A204.1 (cell line): ENCODE measurements around the gene EMILIN3.
"Not testable (repeated sequence)": the region's sequence is repeated elsewhere in the genome, so short reads cannot be mapped to it uniquely, and the experiment has no call there.

Source experiments
- FAIRE-seq: peaks from 2 replicates; lab custom pipeline; 2012; peaks lifted over from hg19 to GRCh38; lab: Jason Lieb, UNC

Gene EMILIN3

DNA sequence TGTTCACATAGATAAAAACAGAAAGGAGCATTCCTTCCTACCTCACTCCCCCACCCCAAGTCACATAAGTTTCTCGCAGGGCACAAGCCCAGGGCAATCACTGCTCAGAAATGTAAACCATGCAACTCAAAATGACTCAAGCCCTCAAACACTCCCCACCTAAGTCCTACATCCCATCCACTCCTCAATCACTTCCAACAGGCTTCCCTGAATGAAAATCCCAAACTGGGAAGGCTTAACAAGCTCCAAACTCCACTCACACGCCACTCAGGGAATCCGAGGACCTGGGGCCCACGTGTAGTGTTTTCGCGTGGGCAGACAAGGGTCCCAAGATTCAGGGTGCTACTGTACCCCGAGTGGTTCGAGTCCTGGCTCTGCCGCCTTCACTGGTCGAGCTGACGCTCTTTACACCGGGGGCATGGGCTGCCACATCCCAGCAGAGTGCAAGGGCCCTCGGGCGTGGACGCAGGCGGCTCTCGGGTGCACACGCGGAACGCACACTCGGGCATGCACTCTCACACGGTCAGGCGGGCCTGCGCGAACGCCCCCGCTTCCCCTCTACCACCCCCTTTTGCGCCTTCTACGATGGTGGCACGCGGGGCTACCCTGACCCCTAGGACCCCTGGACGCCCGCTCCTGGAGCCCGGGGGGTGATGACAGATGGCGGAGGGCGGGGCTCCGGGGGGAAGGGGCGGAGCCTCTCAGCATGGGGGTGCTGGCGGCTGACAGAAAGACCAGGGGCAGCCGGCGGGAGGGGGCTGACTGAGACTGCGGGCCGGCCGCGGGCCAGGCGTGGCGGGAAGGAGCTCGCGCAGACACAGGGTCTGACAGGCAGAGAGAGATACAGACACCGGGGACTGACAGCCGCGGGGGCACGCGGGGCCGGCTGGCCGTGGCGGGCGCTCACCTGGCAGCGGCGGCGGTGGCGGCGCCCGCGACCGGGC is 49.7 kb downstream of the EMILIN3 start:
- no peak for FAIRE-seq

DNA sequence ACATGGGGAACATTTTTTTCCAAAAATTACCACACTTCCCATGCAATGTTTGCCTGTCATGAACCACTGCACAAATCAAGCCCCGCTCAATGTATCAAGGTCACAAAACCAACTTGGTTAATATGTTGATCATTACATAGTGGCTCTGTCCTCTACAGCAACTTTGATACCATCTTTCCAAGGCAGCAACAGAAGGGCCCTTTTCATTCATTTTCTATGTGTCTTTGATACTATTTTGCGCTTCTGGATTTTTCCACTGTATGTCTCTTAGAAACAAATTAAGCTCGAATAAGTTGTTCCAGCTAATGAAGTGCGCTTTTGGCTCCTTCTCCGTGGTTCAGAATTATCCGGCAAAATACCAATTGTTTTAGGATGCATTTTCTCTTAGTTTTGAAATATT is 50.6 kb downstream of the EMILIN3 start:
- no peak for FAIRE-seq

DNA sequence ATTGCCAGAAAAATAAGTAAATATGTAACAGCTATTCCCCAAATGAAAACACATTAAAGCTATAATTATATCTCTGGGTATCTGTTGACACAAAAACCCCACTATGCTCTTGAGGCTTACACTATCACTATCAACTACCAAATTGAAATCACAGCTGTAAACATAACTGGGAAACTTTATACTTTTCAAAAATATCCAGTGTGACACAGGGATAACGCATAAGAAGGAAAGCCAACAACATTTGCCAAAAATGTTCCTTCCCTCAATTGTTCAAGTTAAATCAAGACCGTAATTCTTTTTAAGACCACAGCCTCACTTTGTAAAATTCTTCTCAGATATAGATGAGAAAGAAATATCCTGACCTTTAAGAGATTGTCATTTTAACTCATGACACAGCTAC is 52.2 kb downstream of the EMILIN3 start:
- no peak for FAIRE-seq

DNA sequence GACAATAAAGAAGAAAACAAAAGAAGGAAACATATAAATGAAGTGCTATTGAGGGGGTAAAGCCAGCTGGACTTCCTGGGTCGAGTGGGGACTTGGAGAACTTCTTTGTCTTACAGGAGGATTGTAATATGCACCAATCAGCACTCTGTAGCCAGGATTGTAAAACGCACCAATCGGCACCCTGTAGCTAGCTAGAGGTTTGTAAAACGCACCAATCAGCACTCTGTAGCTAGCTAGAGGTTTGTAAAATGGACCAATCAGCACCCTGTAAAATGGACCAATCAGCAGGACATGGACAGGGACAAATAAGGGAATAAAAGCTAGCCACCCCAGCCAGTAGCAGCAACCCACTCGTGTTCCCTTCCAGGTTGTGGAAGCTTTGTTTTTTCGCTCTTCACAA is 54.6 kb downstream of the EMILIN3 start:
- FAIRE-seq: not testable (repeated sequence)
